Muscle of arm (tissue), 12 donors: Measurements from ENCODE around the gene AUNIP. TPM values are rescaled to one million over a fixed set of nuclear protein-coding genes. Genes with fewer than 3 reads are reported as not detected.

Experiments
- DNase-seq: peaks from one replicate; pipeline ENCODE4 v3.0.0-alpha.2; 2013
- polyA plus RNA-seq, 12 donors: library from polyadenylated mRNA; unstranded; fragments of 120-200 nt; gene quantifications; one replicate each; pipeline ENCODE4 v1.2.1, GENCODE V29; 2013; ENCODE audit not compliant: insufficient read length in 12 of 12

AUNIP gene
- polyA plus RNA-seq, 12 donors = 0.62 to 2.2 (median 1.4) TPM; not detected in 2

GRCh38 chr1:25832336-25833037, 26.8 kb downstream of the AUNIP start:
- no peak for DNase-seq

- no peak for DNase-seq
Observed at GRCh38 chr1:25831569-25832196, 27.6 kb downstream of the AUNIP start.

- DNase-seq = no peak
Observed at GRCh38 chr1:25829046-25829445, 30.2 kb downstream of the AUNIP start.

- DNase-seq = no peak
Observed at GRCh38 chr1:25828491-25828890, 30.8 kb downstream of the AUNIP start.

GRCh38 chr1:25826571-25826970, 32.7 kb downstream of the AUNIP start:
- no peak for DNase-seq

- DNase-seq = no peak
Observed at GRCh38 chr1:25825605-25826004, 33.7 kb downstream of the AUNIP start.

GRCh38 chr1:25821630-25822091, 37.6 kb downstream of the AUNIP start:
- no peak for DNase-seq

- DNase-seq = no peak
Observed at GRCh38 chr1:25821112-25821476, 38.2 kb downstream of the AUNIP start.

GRCh38 chr1:25820247-25821111, 38.8 kb downstream of the AUNIP start:
- peak; percentile 46 for DNase-seq

- peak; percentile 90 for DNase-seq
Observed at GRCh38 chr1:25819491-25820246, 39.6 kb downstream of the AUNIP start, which contains the start of gene MTFR1L. Gene MTFR1L (plus strand): TSS chr1:25819954. CDS start chr1:25823105, 3,151 bp downstream.

- no peak for DNase-seq
Observed at GRCh38 chr1:25818569-25818968, 40.7 kb downstream of the AUNIP start.

GRCh38 chr1:25817840-25818501, 41.3 kb downstream of the AUNIP start:
- no peak for DNase-seq

GRCh38 chr1:25816112-25816718, 43.0 kb downstream of the AUNIP start:
- no peak for DNase-seq

GRCh38 chr1:25815208-25816111, 43.8 kb downstream of the AUNIP start:
- DNase-seq = no peak

GRCh38 chr1:25814549-25815087, 44.6 kb downstream of the AUNIP start:
- no peak for DNase-seq

GRCh38 chr1:25813734-25814471, 45.4 kb downstream of the AUNIP start:
- DNase-seq = no peak

GRCh38 chr1:25813071-25813733, 46.1 kb downstream of the AUNIP start:
- no peak for DNase-seq
